HepG2 (cell line): ENCODE results near the gene PCYT2. TPM values are rescaled to one million over a fixed set of nuclear protein-coding genes. Genes with fewer than 3 reads are reported as not detected.

Source experiments
- CENPX ChIP-seq: sonication (generic); formaldehyde crosslinking; IDR thresholded peaks from 2 replicates; pipeline ENCODE4 v1.9.0; 2021; ENCODE audit warnings: mild to moderate bottlenecking, missing genetic modification reagents, moderate library complexity
- DNMT3B ChIP-seq: conservative IDR thresholded peaks from 2 replicates; pipeline ENCODE4 v1.6.1; 2016; ENCODE audit warnings: missing biosample characterization, control low read depth
- FIP1L1 ChIP-seq: fragments of 200-400 bp; formaldehyde crosslinking; IDR thresholded peaks from 2 replicates; pipeline ENCODE4 v1.6.1; 2018; ENCODE audit warnings: low read depth, mild to moderate bottlenecking, low read length, moderate library complexity, borderline replicate concordance; ENCODE audit not compliant: insufficient read depth
- GFI1 ChIP-seq: sonication (generic); formaldehyde crosslinking; IDR thresholded peaks from 2 replicates; pipeline ENCODE4 v1.5.0; 2020; ENCODE audit warnings: missing genetic modification reagents, mild to moderate bottlenecking, borderline replicate concordance
- HMG20B ChIP-seq: conservative IDR thresholded peaks from 2 replicates; pipeline ENCODE4 v1.6.1; 2016; ENCODE audit warnings: missing genetic modification reagents, missing compliant biosample characterization
- NPAS2 ChIP-seq: sonication (generic); formaldehyde crosslinking; IDR thresholded peaks from 2 replicates; pipeline ENCODE4 v1.8.0; 2022; ENCODE audit warnings: mild to moderate bottlenecking, missing genetic modification reagents, borderline replicate concordance
- PTBP1 ChIP-seq: fragments of 200-400 bp; formaldehyde crosslinking; IDR thresholded peaks from 2 replicates; pipeline ENCODE4 v1.6.1; 2018; ENCODE audit warnings: low read length, low read depth; ENCODE audit not compliant: poor library complexity, severe bottlenecking
- ZFAT ChIP-seq: sonication (generic); formaldehyde crosslinking; conservative IDR thresholded peaks from 2 replicates; pipeline ENCODE4 v1.8.1; 2023; ENCODE audit warnings: missing genetic modification reagents, inconsistent platforms
- ZNF225 ChIP-seq: sonication (generic); formaldehyde crosslinking; IDR thresholded peaks from 2 replicates; pipeline ENCODE4 v1.4.0; 2020; ENCODE audit warnings: mild to moderate bottlenecking, missing genetic modification reagents
- ZNF383 ChIP-seq: sonication (generic); formaldehyde crosslinking; IDR thresholded peaks from 2 replicates; pipeline ENCODE4 v1.4.0; 2020; ENCODE audit warnings: missing genetic modification reagents, mild to moderate bottlenecking, borderline replicate concordance
- ZNF530 ChIP-seq: sonication (generic); formaldehyde crosslinking; IDR thresholded peaks from 2 replicates; pipeline ENCODE4 v1.5.0; 2020; ENCODE audit warnings: low read depth, mild to moderate bottlenecking, missing genetic modification reagents
- ZNF709 ChIP-seq: sonication (generic); formaldehyde crosslinking; IDR thresholded peaks from 2 replicates; pipeline ENCODE4 v1.5.0; 2020; ENCODE audit warnings: mild to moderate bottlenecking, missing genetic modification reagents
- ZNF790 ChIP-seq: sonication (generic); formaldehyde crosslinking; IDR thresholded peaks from 2 replicates; pipeline ENCODE4 v1.8.0; 2022; ENCODE audit warnings: missing genetic modification reagents, mild to moderate bottlenecking, borderline replicate concordance
- ZNF878 ChIP-seq: sonication (generic); formaldehyde crosslinking; IDR thresholded peaks from 2 replicates; pipeline ENCODE4 v1.8.1; 2023; ENCODE audit warnings: mild to moderate bottlenecking, missing genetic modification reagents, moderate library complexity
- polyA plus RNA-seq, 8 experiments: library from polyadenylated mRNA; depleted of rRNA in 3 of 8; stranded (reverse) in 7 of 8; unstranded in 1 of 8; fragments of >200 nt; fragmentation: Illumina TruSeq in 4 of 8; extraction: Trizol in 4 of 8; gene quantifications; 2 replicates each; pipeline versions ENCODE4 v1.2.1 to v1.2.3, GENCODE V29; 2011 to 2016; ENCODE audit warnings: low read depth in 4 of 8, missing spikeins in 1 of 8, mixed read lengths in 1 of 8; ENCODE audit not compliant: insufficient read depth in 1 of 8
- total RNA-seq, 5 experiments: library from RNA; depleted of rRNA; stranded (reverse); fragments of >200 nt; fragmentation: Illumina TruSeq; extraction: Trizol; gene quantifications; 2 replicates each; pipeline ENCODE4 v1.2.3, GENCODE V29; 2016; ENCODE audit warnings: low read depth in 1 of 5
- TF ChIP-seq, protein P1 (sequence below): sonication (generic); formaldehyde crosslinking; IDR thresholded peaks from 2 replicates; pipeline ENCODE4 v1.4.0; 2020; ENCODE audit warnings: mild to moderate bottlenecking, missing genetic modification reagents, borderline replicate concordance
- TF ChIP-seq, protein P2 (sequence below): sonication (generic); formaldehyde crosslinking; IDR thresholded peaks from 2 replicates; pipeline ENCODE4 v1.4.0; 2020; ENCODE audit warnings: missing genetic modification reagents, mild to moderate bottlenecking, borderline replicate concordance
- TF ChIP-seq, protein P3 (sequence below): sonication (generic); formaldehyde crosslinking; IDR thresholded peaks from 2 replicates; pipeline ENCODE4 v1.4.0; 2020; ENCODE audit warnings: missing genetic modification reagents, borderline replicate concordance
- TF ChIP-seq, protein P4 (sequence below): sonication (generic); formaldehyde crosslinking; IDR thresholded peaks from 2 replicates; pipeline ENCODE4 v1.5.1; 2020; ENCODE audit warnings: mild to moderate bottlenecking, missing genetic modification reagents, borderline replicate concordance

Gene PCYT2
- total and polyA plus RNA-seq, 2 of the 13 experiments (the other 11 are each of a cell fraction or from before 2014, with no cell fraction given): 147 to 297 TPM

DNA sequence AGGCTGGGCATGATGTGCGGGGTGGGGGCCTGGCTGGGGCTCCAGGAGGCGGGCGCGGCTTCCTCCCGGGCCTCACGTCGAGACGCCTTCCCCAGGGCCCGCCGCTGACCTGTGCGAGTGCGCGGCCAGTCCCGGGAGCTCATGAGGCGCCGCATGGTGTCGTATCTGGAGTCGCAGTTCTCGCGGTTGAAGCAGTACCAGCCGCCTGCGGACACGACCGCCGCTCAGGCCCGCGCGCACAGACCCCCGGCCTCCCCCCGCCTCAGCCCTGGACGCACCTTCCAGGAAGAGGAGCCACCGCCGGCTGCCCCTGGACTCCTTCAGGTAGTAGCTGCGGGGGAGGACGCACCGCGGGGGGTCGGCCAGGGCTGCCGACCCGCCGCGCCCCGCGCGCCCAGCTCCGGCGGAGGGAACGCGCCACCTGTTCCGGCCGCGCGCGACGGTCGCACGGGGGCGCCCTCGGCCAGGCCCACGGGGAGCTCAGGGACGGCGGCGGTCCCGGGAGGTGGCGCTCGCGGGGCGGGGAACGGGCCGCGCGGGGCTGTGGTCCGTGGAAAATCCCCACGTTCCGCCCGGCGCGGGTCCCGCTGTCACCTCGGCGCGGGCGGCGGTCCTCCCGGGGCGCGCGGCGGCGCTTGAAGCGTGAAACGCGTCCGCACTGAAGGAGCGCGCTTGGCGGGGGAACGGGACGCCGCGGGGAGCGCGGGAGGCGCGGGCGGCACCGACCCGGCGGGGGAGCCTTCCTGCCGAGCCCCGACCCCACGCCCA is 48.3 kb upstream of the PCYT2 start (continued):
- TF ChIP-seq, protein P1, sequence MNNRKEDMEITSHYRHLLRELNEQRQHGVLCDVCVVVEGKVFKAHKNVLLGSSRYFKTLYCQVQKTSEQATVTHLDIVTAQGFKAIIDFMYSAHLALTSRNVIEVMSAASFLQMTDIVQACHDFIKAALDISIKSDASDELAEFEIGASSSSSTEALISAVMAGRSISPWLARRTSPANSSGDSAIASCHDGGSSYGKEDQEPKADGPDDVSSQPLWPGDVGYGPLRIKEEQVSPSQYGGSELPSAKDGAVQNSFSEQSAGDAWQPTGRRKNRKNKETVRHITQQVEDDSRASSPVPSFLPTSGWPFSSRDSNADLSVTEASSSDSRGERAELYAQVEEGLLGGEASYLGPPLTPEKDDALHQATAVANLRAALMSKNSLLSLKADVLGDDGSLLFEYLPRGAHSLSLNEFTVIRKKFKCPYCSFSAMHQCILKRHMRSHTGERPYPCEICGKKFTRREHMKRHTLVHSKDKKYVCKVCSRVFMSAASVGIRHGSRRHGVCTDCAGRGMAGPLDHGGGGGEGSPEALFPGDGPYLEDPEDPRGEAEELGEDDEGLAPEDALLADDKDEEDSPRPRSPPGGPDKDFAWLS: no peak
- no peak for TF ChIP-seq ZNF878
- no peak for TF ChIP-seq NPAS2
- TF ChIP-seq, protein P2, sequence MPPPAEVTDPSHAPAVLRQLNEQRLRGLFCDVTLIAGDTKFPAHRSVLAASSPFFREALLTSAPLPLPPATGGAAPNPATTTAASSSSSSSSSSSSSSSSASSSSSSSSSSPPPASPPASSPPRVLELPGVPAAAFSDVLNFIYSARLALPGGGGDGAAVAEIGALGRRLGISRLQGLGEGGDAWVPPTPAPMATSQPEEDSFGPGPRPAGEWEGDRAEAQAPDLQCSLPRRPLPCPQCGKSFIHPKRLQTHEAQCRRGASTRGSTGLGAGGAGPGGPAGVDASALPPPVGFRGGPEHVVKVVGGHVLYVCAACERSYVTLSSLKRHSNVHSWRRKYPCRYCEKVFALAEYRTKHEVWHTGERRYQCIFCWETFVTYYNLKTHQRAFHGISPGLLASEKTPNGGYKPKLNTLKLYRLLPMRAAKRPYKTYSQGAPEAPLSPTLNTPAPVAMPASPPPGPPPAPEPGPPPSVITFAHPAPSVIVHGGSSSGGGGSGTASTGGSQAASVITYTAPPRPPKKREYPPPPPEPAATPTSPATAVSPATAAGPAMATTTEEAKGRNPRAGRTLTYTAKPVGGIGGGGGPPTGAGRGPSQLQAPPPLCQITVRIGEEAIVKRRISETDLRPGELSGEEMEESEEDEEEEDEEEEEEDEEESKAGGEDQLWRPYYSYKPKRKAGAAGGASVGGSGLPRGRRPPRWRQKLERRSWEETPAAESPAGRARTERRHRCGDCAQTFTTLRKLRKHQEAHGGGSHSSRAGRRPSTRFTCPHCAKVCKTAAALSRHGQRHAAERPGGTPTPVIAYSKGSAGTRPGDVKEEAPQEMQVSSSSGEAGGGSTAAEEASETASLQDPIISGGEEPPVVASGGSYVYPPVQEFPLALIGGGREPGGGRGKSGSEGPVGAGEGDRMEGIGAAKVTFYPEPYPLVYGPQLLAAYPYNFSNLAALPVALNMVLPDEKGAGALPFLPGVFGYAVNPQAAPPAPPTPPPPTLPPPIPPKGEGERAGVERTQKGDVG (CRISPR knock-in tag): no peak
- no peak for TF ChIP-seq PTBP1
- no peak for TF ChIP-seq ZFAT (CRISPR knock-in tag)
- no peak for TF ChIP-seq HMG20B (CRISPR knock-in tag)
- TF ChIP-seq ZNF709: no peak
- no peak; the same call in 1 of the 2 replicates for TF ChIP-seq GFI1 (CRISPR knock-in tag)
- no peak for TF ChIP-seq DNMT3B (CRISPR knock-in tag)
- TF ChIP-seq ZNF530 (CRISPR knock-in tag): no peak
- no peak for TF ChIP-seq FIP1L1
- TF ChIP-seq ZNF383: no peak
- TF ChIP-seq, protein P3, sequence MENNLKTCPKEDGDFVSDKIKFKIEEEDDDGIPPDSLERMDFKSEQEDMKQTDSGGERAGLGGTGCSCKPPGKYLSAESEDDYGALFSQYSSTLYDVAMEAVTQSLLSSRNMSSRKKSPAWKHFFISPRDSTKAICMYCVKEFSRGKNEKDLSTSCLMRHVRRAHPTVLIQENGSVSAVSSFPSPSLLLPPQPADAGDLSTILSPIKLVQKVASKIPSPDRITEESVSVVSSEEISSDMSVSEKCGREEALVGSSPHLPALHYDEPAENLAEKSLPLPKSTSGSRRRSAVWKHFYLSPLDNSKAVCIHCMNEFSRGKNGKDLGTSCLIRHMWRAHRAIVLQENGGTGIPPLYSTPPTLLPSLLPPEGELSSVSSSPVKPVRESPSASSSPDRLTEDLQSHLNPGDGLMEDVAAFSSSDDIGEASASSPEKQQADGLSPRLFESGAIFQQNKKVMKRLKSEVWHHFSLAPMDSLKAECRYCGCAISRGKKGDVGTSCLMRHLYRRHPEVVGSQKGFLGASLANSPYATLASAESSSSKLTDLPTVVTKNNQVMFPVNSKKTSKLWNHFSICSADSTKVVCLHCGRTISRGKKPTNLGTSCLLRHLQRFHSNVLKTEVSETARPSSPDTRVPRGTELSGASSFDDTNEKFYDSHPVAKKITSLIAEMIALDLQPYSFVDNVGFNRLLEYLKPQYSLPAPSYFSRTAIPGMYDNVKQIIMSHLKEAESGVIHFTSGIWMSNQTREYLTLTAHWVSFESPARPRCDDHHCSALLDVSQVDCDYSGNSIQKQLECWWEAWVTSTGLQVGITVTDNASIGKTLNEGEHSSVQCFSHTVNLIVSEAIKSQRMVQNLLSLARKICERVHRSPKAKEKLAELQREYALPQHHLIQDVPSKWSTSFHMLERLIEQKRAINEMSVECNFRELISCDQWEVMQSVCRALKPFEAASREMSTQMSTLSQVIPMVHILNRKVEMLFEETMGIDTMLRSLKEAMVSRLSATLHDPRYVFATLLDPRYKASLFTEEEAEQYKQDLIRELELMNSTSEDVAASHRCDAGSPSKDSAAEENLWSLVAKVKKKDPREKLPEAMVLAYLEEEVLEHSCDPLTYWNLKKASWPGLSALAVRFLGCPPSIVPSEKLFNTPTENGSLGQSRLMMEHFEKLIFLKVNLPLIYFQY (CRISPR knock-in tag): peak; percentile 62; the same call in 1 of the 2 replicates
- TF ChIP-seq, protein P4, sequence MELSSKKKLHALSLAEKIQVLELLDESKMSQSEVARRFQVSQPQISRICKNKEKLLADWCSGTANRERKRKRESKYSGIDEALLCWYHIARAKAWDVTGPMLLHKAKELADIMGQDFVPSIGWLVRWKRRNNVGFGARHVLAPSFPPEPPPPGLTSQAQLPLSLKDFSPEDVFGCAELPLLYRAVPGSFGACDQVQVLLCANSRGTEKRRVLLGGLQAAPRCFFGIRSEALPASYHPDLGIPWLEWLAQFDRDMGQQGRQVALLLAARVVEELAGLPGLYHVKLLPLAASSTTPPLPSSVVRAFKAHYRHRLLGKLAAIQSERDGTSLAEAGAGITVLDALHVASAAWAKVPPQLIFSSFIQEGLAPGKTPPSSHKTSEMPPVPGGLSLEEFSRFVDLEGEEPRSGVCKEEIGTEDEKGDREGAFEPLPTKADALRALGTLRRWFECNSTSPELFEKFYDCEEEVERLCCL (CRISPR knock-in tag): no peak
- TF ChIP-seq ZNF790: no peak
- no peak for TF ChIP-seq CENPX
- no peak; the same call in 1 of the 2 replicates for TF ChIP-seq ZNF225 (CRISPR knock-in tag)
